Esophagus squamous epithelium (tissue), 5 donors: ENCODE data around the gene GIPC2. TPM values are rescaled to one million over a fixed set of nuclear protein-coding genes. Genes with fewer than 3 reads are reported as not detected.
A peak's percentile ranks its signal among the peaks of the same experiment; 100 is the strongest.
"Not testable (repeated sequence)": the region's sequence is repeated elsewhere in the genome, so short reads cannot be mapped to it uniquely, and the experiment has no call there.

Experiments
- DNase-seq: peaks from one replicate; lab custom pipeline; 2025; lab: John Stamatoyannopoulos, UW
- H3K27ac ChIP-seq, 4 donors: fragments of 200-600 bp; sonication (generic); one replicate each; pipeline ENCODE4 v1.5.1; 2016 to 2019; ENCODE audit warnings: mild to moderate bottlenecking in 1 of 4
- H3K27me3 ChIP-seq, 4 donors: fragments of 200-600 bp; sonication (generic); 1 replicate in 3 of 4; 2 replicates in 1 of 4; pipeline versions ENCODE4 v1.5.1 to v1.6.0; 2017 to 2021; ENCODE audit warnings: antibody characterized with exemption in 1 of 4
- H3K36me3 ChIP-seq, 3 donors: fragments of 200-600 bp; sonication (generic); one replicate each; pipeline ENCODE4 v1.5.1; 2016 to 2019
- H3K4me1 ChIP-seq, 3 donors: fragments of 200-600 bp; sonication (generic); one replicate each; pipeline ENCODE4 v1.5.1; 2017 to 2019
- H3K4me3 ChIP-seq, 4 donors: fragments of 200-600 bp; sonication (generic); 1 replicate in 3 of 4; 2 replicates in 1 of 4; pipeline ENCODE4 v1.5.1; 2016 to 2019; ENCODE audit warnings: mild to moderate bottlenecking in 2 of 4, moderate library complexity in 1 of 4
- H3K9me3 ChIP-seq, 3 donors: fragments of 200-600 bp; sonication (generic); one replicate each; pipeline ENCODE4 v1.5.1; 2016 to 2019
- CTCF ChIP-seq, 6 experiments: fragments of 450-650 bp in 4 of 6; fragments of 200-600 bp in 2 of 6; sonication (generic) in 2 of 6; IDR thresholded peaks; one replicate each; pipeline ENCODE4 v1.5.1; 2016 to 2019; ENCODE audit warnings: antibody characterized with exemption in 6 of 6, mild to moderate bottlenecking in 4 of 6, moderate library complexity in 4 of 6
- POLR2A ChIP-seq, 4 donors: fragments of 450-650 bp; IDR thresholded peaks; one replicate each; pipeline ENCODE4 v1.6.1; 2017; ENCODE audit warnings: antibody characterized with exemption in 4 of 4, mild to moderate bottlenecking in 4 of 4, moderate library complexity in 3 of 4
- WGBS, 2 donors: methylation state at CpG; one replicate each; pipeline ENCODE4 v1.1.5; 2018; 5-methylcytosine and 5-hydroxymethylcytosine counted together
- intact Hi-C: fragments of 100-400 bp; cut with DNase I; formaldehyde crosslinking; loops from one replicate; pipeline ENCODE4 v1.15.0; 2022
- total RNA-seq, 4 donors: library from RNA; depleted of rRNA; stranded (reverse); fragments of >200 nt; gene quantifications; one replicate each; pipeline ENCODE4 v1.1.0, GENCODE V29; 2016
- donor health status: DM: yes; HTN: yes; CAD: no.

Gene GIPC2
- total RNA-seq, 4 donors from 2014 or later: 2.8 to 4.2 (median 3.7) TPM

GRCh38 chr1:78009276-78009675 is 36.5 kb upstream of the GIPC2 start:
- Histone ChIP-seq H3K27me3 (no peaks in the 10 kb centered on the region), H3K4me3 (peak overlapping the region in 2 of 4 donors; percentile 6 to 8), H3K36me3 (peaks cover 0 to 17% (median 0%) of the 10 kb centered on the region in 3 donors), H3K4me1 (peaks cover 0 to 41% (median 3%) of the 10 kb centered on the region in 3 donors), H3K9me3 (no peaks in the 10 kb centered on the region), H3K27ac (no peak overlapping the region)
- no peak for DNase-seq
- TF ChIP-seq POLR2A (IDR thresholded peaks at IDR 0.05) (no peak), CTCF (IDR thresholded peaks at IDR 0.05) (no peak)
- intact Hi-C loops: no loop called here
- WGBS, 2 donors: 78 to 91% methylated on average over 3 of the region's 3 CpGs

- TF ChIP-seq POLR2A (IDR thresholded peaks at IDR 0.05) (no peak), CTCF (IDR thresholded peaks at IDR 0.05) (no peak)
- H3K36me3 ChIP-seq: peaks cover 0 to 23% (median 0%) of the 10 kb centered on the region in 3 donors
- intact Hi-C loops: no loop called here
- H3K4me3 ChIP-seq: peak overlapping the region in 2 of 4 donors; percentile 6 to 8
- DNase-seq: no peak
- 72 to 75% methylated on average over 3 of the region's 3 CpGs for WGBS, 2 donors
- H3K27ac ChIP-seq: peak overlapping the region in 1 of 4 donors; percentile 23
- no peaks in the 10 kb centered on the region for H3K9me3 ChIP-seq
- H3K27me3 ChIP-seq: no peaks in the 10 kb centered on the region
- H3K4me1 ChIP-seq: peaks cover 0 to 41% (median 3%) of the 10 kb centered on the region in 3 donors
These were observed 35.9 kb upstream of the GIPC2 start for GRCh38 chr1:78009836-78010235.

GRCh38 chr1:78011050-78011449 is 34.7 kb upstream of the GIPC2 start:
- Histone ChIP-seq H3K27ac (no peak overlapping the region), H3K27me3 (no peaks in the 10 kb centered on the region), H3K9me3 (no peaks in the 10 kb centered on the region), H3K36me3 (peaks cover 0 to 33% (median 0%) of the 10 kb centered on the region in 3 donors), H3K4me3 (peak overlapping the region in 1 of 4 donors; percentile 21), H3K4me1 (peaks cover 0 to 37% (median 3%) of the 10 kb centered on the region in 3 donors)
- intact Hi-C loops: no loop called here
- no peak for DNase-seq
- TF ChIP-seq CTCF (IDR thresholded peaks at IDR 0.05): no peak
- TF ChIP-seq POLR2A (IDR thresholded peaks at IDR 0.05): no peak
- WGBS, 2 donors: 79 to 93% methylated on average over 2 of the region's 2 CpGs

GRCh38 chr1:78015148-78015547 is 30.6 kb upstream of the GIPC2 start:
- TF ChIP-seq CTCF (IDR thresholded peaks at IDR 0.05) (no peak), POLR2A (IDR thresholded peaks at IDR 0.05) (no peak)
- Histone ChIP-seq H3K27ac (no peak overlapping the region), H3K4me3 (no peak overlapping the region), H3K9me3 (no peaks in the 10 kb centered on the region), H3K36me3 (peaks cover 0 to 46% (median 0%) of the 10 kb centered on the region in 3 donors), H3K4me1 (peaks cover 0 to 2% (median 0%) of the 10 kb centered on the region in 3 donors), H3K27me3 (no peaks in the 10 kb centered on the region)
- DNase-seq: no peak
- intact Hi-C loops: no loop called here

GRCh38 chr1:78019024-78019423 is 26.7 kb upstream of the GIPC2 start:
- intact Hi-C loops: no loop called here
- DNase-seq: no peak
- no peak for TF ChIP-seq CTCF (IDR thresholded peaks at IDR 0.05)
- Histone ChIP-seq H3K27me3 (no peaks in the 10 kb centered on the region), H3K9me3 (no peaks in the 10 kb centered on the region), H3K27ac (no peak overlapping the region), H3K4me1 (no peaks in the 10 kb centered on the region), H3K4me3 (no peak overlapping the region), H3K36me3 (peaks cover 0 to 31% (median 0%) of the 10 kb centered on the region in 3 donors)
- 90 to 100% methylated on average over 1 of the region's 1 CpG for WGBS, 2 donors

- intact Hi-C loops, DNase-seq, H3K9me3 ChIP-seq, H3K27ac ChIP-seq, H3K27me3 ChIP-seq, H3K4me3 ChIP-seq, H3K4me1 ChIP-seq: not testable (repeated sequence)
- peaks cover 0 to 12% (median 0%) of the 10 kb centered on the region in 3 donors for H3K36me3 ChIP-seq
- WGBS, 2 donors: 93 to 95% methylated on average over 4 of the region's 4 CpGs
These were observed 24.6 kb upstream of the GIPC2 start for GRCh38 chr1:78021134-78021533.
